Endothelial cell of umbilical vein (primary cell): ENCODE measurements around the gene MAU2. TPM values are rescaled to one million over a fixed set of nuclear protein-coding genes. Genes with fewer than 3 reads are reported as not detected.
"Not testable (repeated sequence)": the region's sequence is repeated elsewhere in the genome, so short reads cannot be mapped to it uniquely, and the experiment has no call there.

Source experiments
- BruUV-seq: library from RNA; stranded (reverse); fragments of 400-500 nt; replicated peaks from 2 replicates; lab custom pipeline; 2021; lab: Mats Ljungman, UMichigan
- CTCF ChIA-PET: fragments of 300-600, 350-600 bp; sonication (Branson Sonifier 250); formaldehyde crosslinking; loops from one replicate; lab custom pipeline; 2021; ENCODE audit warnings: antibody characterized with exemption, inconsistent platforms; lab: Charles Lee
- POLR2A ChIA-PET: fragments of 300-600, 350-600 bp; sonication (Branson Sonifier 250); formaldehyde crosslinking; loops from one replicate; lab custom pipeline; 2021; ENCODE audit warnings: antibody characterized with exemption, inconsistent platforms; lab: Charles Lee
- DNase-seq: peaks from one replicate; pipeline ENCODE4 v3.0.0-alpha.2; 2011; ENCODE audit warnings: low read depth, low spot score
- FAIRE-seq: peaks from 2 replicates; lab custom pipeline; 2011; peaks lifted over from hg19 to GRCh38; lab: Jason Lieb, UNC
- H2AFZ ChIP-seq: 2 replicates; pipeline ENCODE4 v1.6.0; 2012; ENCODE audit warnings: low read depth, low read length, control low read depth, inconsistent platforms
- H3K27ac ChIP-seq: 2 replicates; pipeline ENCODE4 v1.5.1; 2011; ENCODE audit warnings: low read depth, mild to moderate bottlenecking, control low read depth, low read length, moderate library complexity; ENCODE audit not compliant: insufficient read depth
- H3K27me3 ChIP-seq, 2 experiments: 2 replicates each; pipeline versions ENCODE4 v1.6.0 to v1.6.1; 2011; ENCODE audit warnings: low read length in 2 of 2, mixed read lengths in 1 of 2; ENCODE audit not compliant: control insufficient read depth in 2 of 2, insufficient read depth in 2 of 2
- H3K36me3 ChIP-seq, 2 experiments: 2 replicates in 1 of 2; 3 replicates in 1 of 2; pipeline ENCODE4 v1.5.1; 2011; ENCODE audit warnings: low read length in 2 of 2, mild to moderate bottlenecking in 1 of 2, moderate library complexity in 1 of 2; ENCODE audit not compliant: control insufficient read depth in 2 of 2, insufficient read depth in 2 of 2; ENCODE audit errors: extremely low read depth in 1 of 2
- H3K4me1 ChIP-seq: 3 replicates; pipeline ENCODE4 v1.5.1; 2011; ENCODE audit warnings: mild to moderate bottlenecking, low read length; ENCODE audit not compliant: control insufficient read depth, insufficient read depth; ENCODE audit errors: extremely low read depth
- H3K4me2 ChIP-seq: 2 replicates; pipeline ENCODE4 v1.6.1; 2011; ENCODE audit warnings: low read length, control low read depth, mixed read lengths; ENCODE audit not compliant: insufficient read depth
- H3K4me3 ChIP-seq, 3 experiments: fragments of 200-600 bp in 1 of 3; sonication (generic), shearing (Covaris generic) in 1 of 3; replicated peaks in 1 of 3; 2 replicates each; pipeline ENCODE4 v1.5.1; 2011 to 2016; ENCODE audit warnings: control low read depth in 3 of 3, low read length in 3 of 3, mild to moderate bottlenecking in 2 of 3, inconsistent platforms in 1 of 3, low read depth in 1 of 3, moderate library complexity in 1 of 3; ENCODE audit not compliant: insufficient read depth in 1 of 3
- H3K79me2 ChIP-seq: 2 replicates; pipeline ENCODE4 v1.6.0; 2012; ENCODE audit warnings: low read length, inconsistent platforms; ENCODE audit not compliant: control insufficient read depth, insufficient read depth
- H3K9ac ChIP-seq: replicated peaks from 2 replicates; pipeline ENCODE3; 2011; ENCODE audit warnings: low read length, control low read depth; ENCODE audit not compliant: insufficient read depth; ENCODE audit errors: extremely low read depth
- H3K9me1 ChIP-seq: replicated peaks from 3 replicates; pipeline ENCODE4 v1.6.0; 2011; ENCODE audit warnings: mild to moderate bottlenecking, low read length; ENCODE audit not compliant: control insufficient read depth, insufficient read depth; ENCODE audit errors: extremely low read depth
- H3K9me3 ChIP-seq: replicated peaks from 2 replicates; pipeline ENCODE4 v1.5.1; 2012; ENCODE audit warnings: low read length, inconsistent platforms; ENCODE audit not compliant: control insufficient read depth, insufficient read depth
- H4K20me1 ChIP-seq: replicated peaks from 2 replicates; pipeline ENCODE3; 2011; ENCODE audit warnings: mild to moderate bottlenecking, low read length; ENCODE audit not compliant: control insufficient read depth, insufficient read depth; ENCODE audit errors: extremely low read depth
- CTCF ChIP-seq, 2 donors: IDR thresholded peaks; 1 replicate in 1 of 2; 2 replicates in 1 of 2; pipeline ENCODE4 v1.5.1; 2011; ENCODE audit warnings: low read length in 2 of 2, mild to moderate bottlenecking in 2 of 2, moderate library complexity in 2 of 2, control low read depth in 1 of 2, inconsistent platforms in 1 of 2, low read depth in 1 of 2; ENCODE audit not compliant: insufficient read depth in 1 of 2; ENCODE audit errors: extremely low read depth in 1 of 2
- EZH2 ChIP-seq: IDR thresholded peaks from 2 replicates; pipeline ENCODE4 v1.6.1; 2012; ENCODE audit warnings: borderline replicate concordance, low read depth, mild to moderate bottlenecking, moderate library complexity, low read length, inconsistent platforms; ENCODE audit not compliant: severe bottlenecking
- FOS ChIP-seq: IDR thresholded peaks from 2 replicates; pipeline ENCODE4 v1.6.1; 2011; ENCODE audit warnings: mild to moderate bottlenecking, low read length, moderate library complexity, borderline replicate concordance; ENCODE audit not compliant: insufficient read depth
- GATA2 ChIP-seq: IDR thresholded peaks from 2 replicates; pipeline ENCODE4 v1.7.0; 2011; ENCODE audit warnings: low read depth, mild to moderate bottlenecking, moderate library complexity, mixed read lengths, low read length; ENCODE audit not compliant: insufficient read length, insufficient read depth
- JUN ChIP-seq: IDR thresholded peaks from 2 replicates; pipeline ENCODE4 v1.6.1; 2011; ENCODE audit warnings: borderline replicate concordance, low read depth; ENCODE audit not compliant: insufficient read length, insufficient read depth
- MAX ChIP-seq: IDR thresholded peaks from 2 replicates; pipeline ENCODE4 v1.6.1; 2011; ENCODE audit not compliant: insufficient read depth, insufficient read length
- MYC ChIP-seq: IDR thresholded peaks from one replicate; pipeline ENCODE4 v1.6.1; 2011; ENCODE audit warnings: mild to moderate bottlenecking, low read depth, low read length
- POLR2A ChIP-seq: IDR thresholded peaks from 2 replicates; pipeline ENCODE4 v1.6.1; 2012; ENCODE audit warnings: low read depth, mild to moderate bottlenecking, control low read depth, low read length
- POLR2AphosphoS5 ChIP-seq: IDR thresholded peaks from 2 replicates; pipeline ENCODE4 v1.6.1; 2012; ENCODE audit warnings: low read depth, mild to moderate bottlenecking, control low read depth, low read length, moderate library complexity; ENCODE audit not compliant: insufficient read depth
- dilution Hi-C: fragments of 300-500 bp; cut with MboI; formaldehyde crosslinking; loops from one replicate; pipeline ENCODE4 v1.15.0; 2019; ENCODE audit warnings: low sequenced_read_pairs; ENCODE audit not compliant: extremely low pct_ligation_motif_present
- intact Hi-C: fragments of 100-400 bp; cut with micrococcal nuclease; formaldehyde crosslinking; loops from one replicate; pipeline ENCODE4 v1.10.0; 2022
- polyA plus RNA-seq, 4 experiments: library from polyadenylated mRNA; depleted of rRNA in 3 of 4; stranded (reverse) in 3 of 4; unstranded in 1 of 4; fragments of >200 nt; gene quantifications; 2 replicates each; pipeline versions ENCODE4 v1.2.1 to v1.2.3, GENCODE V29; 2011 to 2012; ENCODE audit warnings: missing spikeins in 1 of 4
- total RNA-seq: library from RNA; stranded (reverse); gene quantifications from 2 replicates; pipeline ENCODE4 v1.2.3, GENCODE V29; 2021

MAU2 gene
- total and polyA plus RNA-seq, 2 donors (not counting 3 experiments of a cell fraction or from before 2014, with no cell fraction given) = 36.9 to 70.0 TPM

GRCh38 chr19:19348266-19348665 lies 27.6 kb downstream of the MAU2 start:
- FAIRE-seq (no peak), DNase-seq (no peak)
- Histone ChIP-seq H3K9ac (no peak overlapping the region), H3K27ac (no peak overlapping the region), H3K9me3 (no peaks in the 10 kb centered on the region), H3K4me1 (no peaks in the 10 kb centered on the region), H2AFZ (no peak overlapping the region), H3K4me3 (no peak overlapping the region), H3K36me3 (peaks cover 6 to 57% of the 10 kb centered on the region in 2 experiments), H3K9me1 (no peaks in the 10 kb centered on the region), H3K27me3 (no peaks in the 10 kb centered on the region), H4K20me1 (no peaks in the 10 kb centered on the region), H3K4me2 (no peak overlapping the region), H3K79me2 (no peaks in the 10 kb centered on the region)
- intact Hi-C loops = no loop called here
- TF ChIP-seq GATA2 (no peak), POLR2AphosphoS5 (peak; percentile 16)
- POLR2A ChIA-PET = no interaction called here
- dilution Hi-C loops = no loop called here
- CTCF ChIA-PET = no interaction called here
- no TSS peak for BruUV-seq

- DNase-seq = no peak
- no peaks in the 10 kb centered on the region for H3K9me1 ChIP-seq
- H3K79me2 ChIP-seq = no peaks in the 10 kb centered on the region
- no peak overlapping the region for H2AFZ ChIP-seq
- no peak for TF ChIP-seq CTCF (IDR thresholded peaks at IDR 0.05; ENCODE audit: extremely low read depth in 1 of 2, insufficient read depth in 1 of 2, low read depth in 1 of 2, low read length in 2 of 2)
- TF ChIP-seq POLR2AphosphoS5 = no peak
- TF ChIP-seq EZH2 = no peak
- no peak for TF ChIP-seq GATA2
- no peak for TF ChIP-seq MAX
- no peak for TF ChIP-seq MYC
- TF ChIP-seq POLR2A = no peak
- no peak for TF ChIP-seq FOS
- TF ChIP-seq JUN = no peak
- no peaks in the 10 kb centered on the region for H3K4me1 ChIP-seq
- dilution Hi-C loops (no loop called here), intact Hi-C loops (no loop called here)
- ChIA-PET POLR2A (interaction anchor here (0.6 kb wide), 1 partner anchor 106 kb away, joined by 3 read pairs; no protein-coding TSS in a partner anchor), CTCF (interaction anchor here (0.7 kb wide), 1 partner anchor 14 kb away, joined by 3 read pairs; no protein-coding TSS in a partner anchor)
- BruUV-seq = no TSS peak
- FAIRE-seq = no peak
- H3K4me2 ChIP-seq = no peak overlapping the region
- H3K9me3 ChIP-seq = no peaks in the 10 kb centered on the region
- no peaks in the 10 kb centered on the region for H3K27me3 ChIP-seq
- no peak overlapping the region for H3K27ac ChIP-seq
- H3K36me3 ChIP-seq = peaks cover 6 to 60% of the 10 kb centered on the region in 2 experiments
- no peaks in the 10 kb centered on the region for H4K20me1 ChIP-seq
- H3K4me3 ChIP-seq = no peak overlapping the region
- no peak overlapping the region for H3K9ac ChIP-seq
Observed at GRCh38 chr19:19349365-19349764, 28.7 kb downstream of the MAU2 start.

DNA sequence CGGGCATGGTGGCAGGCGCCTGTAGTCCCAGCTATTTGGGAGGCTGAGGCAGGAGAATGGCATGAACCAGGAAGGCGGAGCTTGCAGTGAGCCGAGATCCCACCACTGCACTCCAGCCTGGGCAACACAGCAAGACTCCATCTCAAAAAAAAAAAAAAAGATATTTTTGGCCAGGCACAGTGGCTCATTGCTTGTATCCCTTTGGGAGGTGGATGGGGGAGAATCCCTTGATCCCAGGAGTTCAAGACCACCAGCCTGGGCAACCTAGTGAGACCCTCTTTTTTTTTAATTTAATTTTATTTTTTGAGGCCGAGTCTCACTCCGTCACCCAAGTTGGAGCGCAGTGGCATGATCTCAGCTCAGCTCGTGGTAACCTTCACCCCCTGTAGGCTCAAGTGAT lies 30.1 kb downstream of the MAU2 start:
- intact Hi-C loops, H3K9me3 ChIP-seq, POLR2A ChIA-PET, BruUV-seq, H3K9ac ChIP-seq, H2AFZ ChIP-seq, H3K4me2 ChIP-seq, H3K27me3 ChIP-seq, DNase-seq, H3K79me2 ChIP-seq, H3K4me1 ChIP-seq, dilution Hi-C loops, H3K9me1 ChIP-seq, FAIRE-seq, H3K4me3 ChIP-seq, H4K20me1 ChIP-seq, H3K27ac ChIP-seq: not testable (repeated sequence)
- peaks cover 8 to 60% of the 10 kb centered on the region in 2 experiments for H3K36me3 ChIP-seq
- CTCF ChIA-PET = interaction anchor here (1.1 to 8.4 kb wide), 2 partner anchors 8 to 140 kb away, joined by 4 to 51 read pairs; no protein-coding TSS in a partner anchor
